ENCODE results near the gene RNASE9.

- TF ChIP-seq CTCF (IDR thresholded peaks at IDR 0.05) (peak; percentile 26 to 56 (median 44)), POLR2A (IDR thresholded peaks at IDR 0.05) (no peak)
These were observed 29.9 kb downstream of the RNASE9 start for GRCh38 chr14:20530771-20531571.

Measured in body of pancreas (tissue), 4 donors.